HCT116 (cell line): ENCODE results near the gene SEMA4C. TPM values are rescaled to one million over a fixed set of nuclear protein-coding genes. Genes with fewer than 3 reads are reported as not detected.

ENCODE experiments used
- ATAC-seq: fragments of 200-7000 bp; cut with Tn5 transposase; 2 replicates; pipeline ENCODE4 v1.9.1; 2020; ENCODE audit warnings: mild to moderate bottlenecking, moderate library complexity
- BruUV-seq: library from RNA; stranded (reverse); fragments of 400-500 nt; replicated peaks from 2 replicates; lab custom pipeline; 2021; lab: Mats Ljungman, UMichigan
- CTCF ChIA-PET: fragments of 300-600 bp; sonication (Branson Sonifier 250); formaldehyde crosslinking; loops from one replicate; lab custom pipeline; 2021; ENCODE audit warnings: antibody characterized with exemption; lab: Charles Lee
- POLR2A ChIA-PET: fragments of 300-600, 350-600 bp; sonication (Branson Sonifier 250); formaldehyde crosslinking; loops from one replicate; lab custom pipeline; 2021; ENCODE audit warnings: antibody characterized with exemption; lab: Charles Lee
- RAD21 ChIA-PET, 2 experiments: fragments of 300-600 bp; sonication (Branson Sonifier 250); formaldehyde crosslinking; loops; one replicate each; lab custom pipeline; 2023; ENCODE audit warnings: low total read pairs in 2 of 2; ENCODE audit not compliant: uncharacterized antibody in 2 of 2, unreplicated experiment in 2 of 2, low non-redundant PET in 1 of 2; lab: Charles Lee
- DNase-seq: peaks from one replicate; pipeline ENCODE4 v3.0.0-alpha.2; 2010; ENCODE audit warnings: low read depth, low spot score
- H2AFZ ChIP-seq: fragments of 200-600 bp; shearing (Covaris generic), sonication (generic); 2 replicates; pipeline ENCODE4 v1.6.1; 2017; ENCODE audit warnings: low read depth, mixed run types, mixed read lengths, antibody characterized with exemption, low read length; ENCODE audit not compliant: poor library complexity, severe bottlenecking
- H3K27ac ChIP-seq: 2 replicates; pipeline ENCODE4 v1.5.1; 2012; ENCODE audit warnings: low read depth, low read length
- H3K27me3 ChIP-seq: fragments of 200-600 bp; sonication (generic); 2 replicates; pipeline ENCODE4 v1.6.1; 2016; ENCODE audit warnings: mixed run types, low read length, mixed read lengths; ENCODE audit not compliant: insufficient read depth
- H3K36me3 ChIP-seq, 2 experiments: fragments of 200-500 bp in 1 of 2; fragments of 200-600 bp in 1 of 2; sonication (Bioruptor generic) in 1 of 2; sonication (generic) in 1 of 2; 2 replicates each; pipeline versions ENCODE4 v1.5.1 to v1.6.1; 2014 to 2016; ENCODE audit warnings: low read length in 2 of 2, inconsistent platforms in 1 of 2, mixed read lengths in 1 of 2, mixed run types in 1 of 2; ENCODE audit not compliant: insufficient read depth in 2 of 2, control insufficient read depth in 1 of 2
- H3K4me1 ChIP-seq, 2 experiments: fragments of 200-600 bp in 1 of 2; sonication (generic) in 1 of 2; 2 replicates each; pipeline versions ENCODE4 v1.5.1 to v1.6.1; 2012 to 2017; ENCODE audit warnings: low read length in 2 of 2, inconsistent platforms in 1 of 2, mild to moderate bottlenecking in 1 of 2, mixed read lengths in 1 of 2, mixed run types in 1 of 2, moderate library complexity in 1 of 2; ENCODE audit not compliant: insufficient read depth in 2 of 2, control insufficient read depth in 1 of 2
- H3K4me2 ChIP-seq: fragments of 200-600 bp; sonication (generic); 2 replicates; pipeline ENCODE4 v1.6.1; 2017; ENCODE audit warnings: mixed run types, low read length, mixed read lengths
- H3K4me3 ChIP-seq, 2 experiments: fragments of 200-600 bp in 1 of 2; sonication (generic) in 1 of 2; replicated peaks in 1 of 2; 2 replicates each; pipeline ENCODE4 v1.5.1; 2011 to 2016; ENCODE audit warnings: low read length in 2 of 2, control low read depth in 1 of 2, low read depth in 1 of 2, mild to moderate bottlenecking in 1 of 2, mixed read lengths in 1 of 2, mixed run types in 1 of 2
- H3K79me2 ChIP-seq: fragments of 200-600 bp; sonication (generic); 2 replicates; pipeline ENCODE4 v1.6.1; 2017; ENCODE audit warnings: mild to moderate bottlenecking, mixed run types, low read length, moderate library complexity, mixed read lengths; ENCODE audit not compliant: insufficient read depth
- H3K9ac ChIP-seq: fragments of 200-600 bp; sonication (generic); 2 replicates; pipeline ENCODE4 v1.6.1; 2016; ENCODE audit warnings: low read length, mixed read lengths
- H3K9me2 ChIP-seq: fragments of 200-600 bp; sonication (generic), shearing (Covaris generic); 2 replicates; pipeline ENCODE4 v1.6.1; 2017; ENCODE audit warnings: mixed run types, mild to moderate bottlenecking, moderate library complexity; ENCODE audit not compliant: insufficient read depth
- H3K9me3 ChIP-seq, 2 experiments: fragments of 200-500 bp in 1 of 2; fragments of 200-600 bp in 1 of 2; sonication (Bioruptor generic) in 1 of 2; sonication (generic) in 1 of 2; 2 replicates each; pipeline ENCODE4 v1.6.1; 2014 to 2017; ENCODE audit warnings: low read length in 2 of 2, mixed read lengths in 2 of 2, inconsistent platforms in 1 of 2, low read depth in 1 of 2, mild to moderate bottlenecking in 1 of 2, mixed run types in 1 of 2, moderate library complexity in 1 of 2; ENCODE audit not compliant: control insufficient read depth in 1 of 2, insufficient read depth in 1 of 2
- H4K20me1 ChIP-seq: fragments of 200-600 bp; sonication (generic), shearing (Covaris generic); 2 replicates; pipeline ENCODE4 v1.6.1; 2017; ENCODE audit warnings: mixed run types, mild to moderate bottlenecking, moderate library complexity; ENCODE audit not compliant: insufficient read depth
- CBX3 ChIP-seq: IDR thresholded peaks from 2 replicates; pipeline ENCODE4 v1.6.1; 2012; ENCODE audit warnings: low read depth
- CEBPB ChIP-seq: IDR thresholded peaks from 2 replicates; pipeline ENCODE4 v1.6.1; 2012; ENCODE audit warnings: low read depth
- EGR1 ChIP-seq: IDR thresholded peaks from 2 replicates; pipeline ENCODE4 v1.6.1; 2012; ENCODE audit warnings: low read depth
- ELF1 ChIP-seq: IDR thresholded peaks from 2 replicates; pipeline ENCODE4 v1.6.1; 2012; ENCODE audit warnings: low read depth, borderline replicate concordance
- EZH2 ChIP-seq: fragments of 200-600 bp; sonication (generic); IDR thresholded peaks from 2 replicates; pipeline ENCODE4 v1.6.1; 2017; ENCODE audit warnings: antibody characterized with exemption, mixed run types
- EZH2phosphoT487 ChIP-seq: fragments of 200-600 bp; IDR thresholded peaks from 2 replicates; pipeline ENCODE4 v1.6.1; 2018; ENCODE audit warnings: antibody characterized with exemption, borderline replicate concordance
- JUND ChIP-seq: IDR thresholded peaks from 2 replicates; pipeline ENCODE4 v1.6.1; 2012
- RAD21 ChIP-seq: IDR thresholded peaks from 2 replicates; pipeline ENCODE4 v1.6.1; 2012; ENCODE audit warnings: low read depth, mild to moderate bottlenecking
- SP1 ChIP-seq: IDR thresholded peaks from 2 replicates; pipeline ENCODE4 v1.6.1; 2012; ENCODE audit warnings: low read depth
- SRF ChIP-seq: IDR thresholded peaks from 2 replicates; pipeline ENCODE4 v1.6.1; 2012; ENCODE audit warnings: low read depth
- ZFX ChIP-seq: fragments of 450-650 bp; IDR thresholded peaks from 2 replicates; pipeline ENCODE4 v1.6.1; 2017
- ZNF274 ChIP-seq: fragments of 200-500 bp; sonication (Bioruptor generic); IDR thresholded peaks from 2 replicates; pipeline ENCODE4 v1.6.1; 2014; ENCODE audit warnings: mild to moderate bottlenecking, low read depth, low read length, inconsistent platforms
- intact Hi-C: fragments of 100-400 bp; cut with micrococcal nuclease; formaldehyde crosslinking; loops from 2 replicates; pipeline ENCODE4 v1.10.0; 2022
- total RNA-seq: library from RNA; stranded (reverse); gene quantifications from one replicate; pipeline ENCODE4 v1.2.1, GENCODE V29; 2021; ENCODE audit not compliant: unreplicated experiment
- TF ChIP-seq, protein P1 (sequence below): IDR thresholded peaks from 2 replicates; pipeline ENCODE4 v1.6.1; 2012
- TF ChIP-seq, protein P2 (sequence below), 3 experiments: fragments of 200-600 bp in 1 of 3; sonication (generic) in 1 of 3; IDR thresholded peaks in 2 of 3; conservative IDR thresholded peaks in 1 of 3; 2 replicates each; pipeline ENCODE4 v1.5.1; 2012 to 2017; ENCODE audit warnings: low read depth in 2 of 3, low read length in 2 of 3, antibody characterized with exemption in 1 of 3, borderline replicate concordance in 1 of 3, control low read depth in 1 of 3, mild to moderate bottlenecking in 1 of 3, mixed read lengths in 1 of 3, mixed run types in 1 of 3, moderate library complexity in 1 of 3; ENCODE audit not compliant: insufficient read depth in 1 of 3
- TF ChIP-seq, protein P3 (sequence below): IDR thresholded peaks from 2 replicates; pipeline ENCODE4 v1.6.1; 2012; ENCODE audit warnings: low read depth
- TF ChIP-seq, protein P4 (sequence below): IDR thresholded peaks from 2 replicates; pipeline ENCODE4 v1.6.1; 2012

The SEMA4C gene
- total RNA-seq, 1 experiment from 2014 or later = 25.4 TPM

DNA sequence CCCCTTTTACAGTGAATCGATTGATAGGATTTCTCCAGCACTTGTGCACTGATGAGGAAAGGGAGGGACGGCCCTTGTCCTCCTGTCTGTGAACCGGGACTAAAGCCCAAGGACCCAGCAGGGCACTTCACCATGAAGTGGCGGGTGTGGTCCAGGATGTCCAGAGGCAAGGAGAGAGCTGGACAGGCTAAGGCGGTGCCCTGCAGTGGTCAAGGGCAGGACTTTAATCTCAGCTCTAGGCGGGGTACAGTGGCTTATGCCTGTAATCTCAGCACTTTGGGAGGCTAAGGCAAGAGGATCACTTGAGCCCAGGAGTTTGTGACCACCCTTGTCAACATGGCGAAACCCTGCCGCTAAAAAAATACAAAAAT is 28.2 kb upstream of the SEMA4C start:
- H3K4me2 ChIP-seq = no peak overlapping the region

More for the DNA sequence above, 28.2 kb upstream of the SEMA4C start:
- Histone ChIP-seq H3K36me3 (no peaks in the 10 kb centered on the region), H3K27me3 (no peaks in the 10 kb centered on the region), H2AFZ (no peak overlapping the region), H3K4me3 (no peak overlapping the region), H3K9me2 (no peaks in the 10 kb centered on the region), H3K9me3 (no peaks in the 10 kb centered on the region), H3K4me1 (peaks cover 13 to 23% of the 10 kb centered on the region in 2 experiments; a peak in 3 of 4 replicates), H3K79me2 (no peaks in the 10 kb centered on the region), H3K9ac (no peak overlapping the region), H4K20me1 (no peaks in the 10 kb centered on the region), H3K27ac (no peak overlapping the region)
- intact Hi-C loops = no loop called here
- TF ChIP-seq JUND (no peak), CEBPB (no peak), ZFX (no peak), ZNF274 (no peak), SRF (no peak), ELF1 (no peak), RAD21 (no peak), EGR1 (no peak), SP1 (no peak), EZH2 (no peak), CBX3 (no peak), EZH2phosphoT487 (no peak)
- TF ChIP-seq, protein P1, sequence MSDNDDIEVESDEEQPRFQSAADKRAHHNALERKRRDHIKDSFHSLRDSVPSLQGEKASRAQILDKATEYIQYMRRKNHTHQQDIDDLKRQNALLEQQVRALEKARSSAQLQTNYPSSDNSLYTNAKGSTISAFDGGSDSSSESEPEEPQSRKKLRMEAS = no peak
- TF ChIP-seq, protein P2, sequence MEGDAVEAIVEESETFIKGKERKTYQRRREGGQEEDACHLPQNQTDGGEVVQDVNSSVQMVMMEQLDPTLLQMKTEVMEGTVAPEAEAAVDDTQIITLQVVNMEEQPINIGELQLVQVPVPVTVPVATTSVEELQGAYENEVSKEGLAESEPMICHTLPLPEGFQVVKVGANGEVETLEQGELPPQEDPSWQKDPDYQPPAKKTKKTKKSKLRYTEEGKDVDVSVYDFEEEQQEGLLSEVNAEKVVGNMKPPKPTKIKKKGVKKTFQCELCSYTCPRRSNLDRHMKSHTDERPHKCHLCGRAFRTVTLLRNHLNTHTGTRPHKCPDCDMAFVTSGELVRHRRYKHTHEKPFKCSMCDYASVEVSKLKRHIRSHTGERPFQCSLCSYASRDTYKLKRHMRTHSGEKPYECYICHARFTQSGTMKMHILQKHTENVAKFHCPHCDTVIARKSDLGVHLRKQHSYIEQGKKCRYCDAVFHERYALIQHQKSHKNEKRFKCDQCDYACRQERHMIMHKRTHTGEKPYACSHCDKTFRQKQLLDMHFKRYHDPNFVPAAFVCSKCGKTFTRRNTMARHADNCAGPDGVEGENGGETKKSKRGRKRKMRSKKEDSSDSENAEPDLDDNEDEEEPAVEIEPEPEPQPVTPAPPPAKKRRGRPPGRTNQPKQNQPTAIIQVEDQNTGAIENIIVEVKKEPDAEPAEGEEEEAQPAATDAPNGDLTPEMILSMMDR (IDR thresholded peaks at IDR 0.05 in 2 of 3, conservative IDR thresholded peaks at IDR 0.05 in 1 of 3; ENCODE audit: borderline replicate concordance in 1 of 3, insufficient read depth in 1 of 3, low read depth in 2 of 3, low read length in 2 of 3) = no peak
- TF ChIP-seq, protein P3, sequence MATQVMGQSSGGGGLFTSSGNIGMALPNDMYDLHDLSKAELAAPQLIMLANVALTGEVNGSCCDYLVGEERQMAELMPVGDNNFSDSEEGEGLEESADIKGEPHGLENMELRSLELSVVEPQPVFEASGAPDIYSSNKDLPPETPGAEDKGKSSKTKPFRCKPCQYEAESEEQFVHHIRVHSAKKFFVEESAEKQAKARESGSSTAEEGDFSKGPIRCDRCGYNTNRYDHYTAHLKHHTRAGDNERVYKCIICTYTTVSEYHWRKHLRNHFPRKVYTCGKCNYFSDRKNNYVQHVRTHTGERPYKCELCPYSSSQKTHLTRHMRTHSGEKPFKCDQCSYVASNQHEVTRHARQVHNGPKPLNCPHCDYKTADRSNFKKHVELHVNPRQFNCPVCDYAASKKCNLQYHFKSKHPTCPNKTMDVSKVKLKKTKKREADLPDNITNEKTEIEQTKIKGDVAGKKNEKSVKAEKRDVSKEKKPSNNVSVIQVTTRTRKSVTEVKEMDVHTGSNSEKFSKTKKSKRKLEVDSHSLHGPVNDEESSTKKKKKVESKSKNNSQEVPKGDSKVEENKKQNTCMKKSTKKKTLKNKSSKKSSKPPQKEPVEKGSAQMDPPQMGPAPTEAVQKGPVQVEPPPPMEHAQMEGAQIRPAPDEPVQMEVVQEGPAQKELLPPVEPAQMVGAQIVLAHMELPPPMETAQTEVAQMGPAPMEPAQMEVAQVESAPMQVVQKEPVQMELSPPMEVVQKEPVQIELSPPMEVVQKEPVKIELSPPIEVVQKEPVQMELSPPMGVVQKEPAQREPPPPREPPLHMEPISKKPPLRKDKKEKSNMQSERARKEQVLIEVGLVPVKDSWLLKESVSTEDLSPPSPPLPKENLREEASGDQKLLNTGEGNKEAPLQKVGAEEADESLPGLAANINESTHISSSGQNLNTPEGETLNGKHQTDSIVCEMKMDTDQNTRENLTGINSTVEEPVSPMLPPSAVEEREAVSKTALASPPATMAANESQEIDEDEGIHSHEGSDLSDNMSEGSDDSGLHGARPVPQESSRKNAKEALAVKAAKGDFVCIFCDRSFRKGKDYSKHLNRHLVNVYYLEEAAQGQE = no peak
- TF ChIP-seq, protein P4, sequence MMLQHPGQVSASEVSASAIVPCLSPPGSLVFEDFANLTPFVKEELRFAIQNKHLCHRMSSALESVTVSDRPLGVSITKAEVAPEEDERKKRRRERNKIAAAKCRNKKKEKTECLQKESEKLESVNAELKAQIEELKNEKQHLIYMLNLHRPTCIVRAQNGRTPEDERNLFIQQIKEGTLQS = no peak
- BruUV-seq = no TSS peak
- ChIA-PET POLR2A (no interaction called here), RAD21 (no interaction called here), CTCF (no interaction called here)
- ATAC-seq (no peak), DNase-seq (no peak)
